Measurements from ENCODE around the gene USP35.
"Not testable (repeated sequence)": the region's sequence is repeated elsewhere in the genome, so short reads cannot be mapped to it uniquely, and the experiment has no call there.

Gene USP35

GRCh38 chr11:78226684-78227680, 38.3 kb downstream of the USP35 start:
- no peaks in the 10 kb centered on the region for H3K27me3 Mint-ChIP-seq
- peaks cover 10% of the 10 kb centered on the region for H3K4me1 Mint-ChIP-seq
- H3K36me3 Mint-ChIP-seq = no peaks in the 10 kb centered on the region
- no peaks in the 10 kb centered on the region for H3K9me3 Mint-ChIP-seq
- H3K4me3 Mint-ChIP-seq = no peak overlapping the region
- H3K27ac Mint-ChIP-seq = no peak overlapping the region

- H3K27ac Mint-ChIP-seq = no peak overlapping the region
- peaks cover 10% of the 10 kb centered on the region for H3K4me1 Mint-ChIP-seq
- H3K27me3 Mint-ChIP-seq = no peaks in the 10 kb centered on the region
- no peaks in the 10 kb centered on the region for H3K36me3 Mint-ChIP-seq
- no peaks in the 10 kb centered on the region for H3K9me3 Mint-ChIP-seq
- H3K4me3 Mint-ChIP-seq = no peak overlapping the region
Measured at GRCh38 chr11:78227921-78228320, 39.2 kb downstream of the USP35 start.

- no peaks in the 10 kb centered on the region for H3K9me3 Mint-ChIP-seq
- no peaks in the 10 kb centered on the region for H3K36me3 Mint-ChIP-seq
- H3K4me3 Mint-ChIP-seq = no peak overlapping the region
- peaks cover 9% of the 10 kb centered on the region for H3K4me1 Mint-ChIP-seq
- H3K27me3 Mint-ChIP-seq = no peaks in the 10 kb centered on the region
- H3K27ac Mint-ChIP-seq = no peak overlapping the region
Measured at GRCh38 chr11:78228467-78228866, 39.7 kb downstream of the USP35 start.

- H3K4me1 Mint-ChIP-seq = peaks cover 6% of the 10 kb centered on the region
Measured at GRCh38 chr11:78229106-78229505, 40.4 kb downstream of the USP35 start.

GRCh38 chr11:78230161-78230877, 41.6 kb downstream of the USP35 start:
- Mint-ChIP-seq H3K4me1 (peaks cover 6% of the 10 kb centered on the region), H3K4me3 (no peak overlapping the region), H3K27me3 (no peaks in the 10 kb centered on the region), H3K36me3 (peaks cover under 1% of the 10 kb centered on the region), H3K27ac (peak overlapping the region; percentile 33), H3K9me3 (no peaks in the 10 kb centered on the region)

More at GRCh38 chr11:78229106-78229505, 40.4 kb downstream of the USP35 start:
- no peaks in the 10 kb centered on the region for H3K36me3 Mint-ChIP-seq
- H3K27me3 Mint-ChIP-seq = no peaks in the 10 kb centered on the region
- H3K27ac Mint-ChIP-seq = no peak overlapping the region
- no peak overlapping the region for H3K4me3 Mint-ChIP-seq
- H3K9me3 Mint-ChIP-seq = no peaks in the 10 kb centered on the region

- Mint-ChIP-seq H3K4me3 (no peak overlapping the region), H3K9me3 (peaks cover 1% of the 10 kb centered on the region), H3K27me3 (no peaks in the 10 kb centered on the region), H3K4me1 (peaks cover 6% of the 10 kb centered on the region), H3K27ac (no peak overlapping the region), H3K36me3 (peaks cover 9% of the 10 kb centered on the region)
Measured at GRCh38 chr11:78231962-78232501, 43.3 kb downstream of the USP35 start.

GRCh38 chr11:78233046-78233445, 44.3 kb downstream of the USP35 start:
- H3K4me3 Mint-ChIP-seq, H3K27me3 Mint-ChIP-seq, H3K36me3 Mint-ChIP-seq, H3K4me1 Mint-ChIP-seq, H3K27ac Mint-ChIP-seq: not testable (repeated sequence)
- H3K9me3 Mint-ChIP-seq = peaks cover 10% of the 10 kb centered on the region

GRCh38 chr11:78234006-78234405, 45.3 kb downstream of the USP35 start:
- H3K36me3 Mint-ChIP-seq = peaks cover 9% of the 10 kb centered on the region
- no peak overlapping the region for H3K4me3 Mint-ChIP-seq
- no peaks in the 10 kb centered on the region for H3K27me3 Mint-ChIP-seq
- H3K27ac Mint-ChIP-seq = no peak overlapping the region
- peaks cover 6% of the 10 kb centered on the region for H3K4me1 Mint-ChIP-seq
- H3K9me3 Mint-ChIP-seq = peaks cover 10% of the 10 kb centered on the region

GRCh38 chr11:78237293-78238046, 48.8 kb downstream of the USP35 start:
- no peaks in the 10 kb centered on the region for H3K27me3 Mint-ChIP-seq

GRCh38 chr11:78239781-78240180, 51.1 kb downstream of the USP35 start:
- no peak overlapping the region for H3K27ac Mint-ChIP-seq
- no peaks in the 10 kb centered on the region for H3K4me1 Mint-ChIP-seq
- no peaks in the 10 kb centered on the region for H3K27me3 Mint-ChIP-seq
- H3K36me3 Mint-ChIP-seq = peaks cover 16% of the 10 kb centered on the region
- H3K4me3 Mint-ChIP-seq = no peak overlapping the region
- H3K9me3 Mint-ChIP-seq = peaks cover 18% of the 10 kb centered on the region

More at GRCh38 chr11:78237293-78238046, 48.8 kb downstream of the USP35 start:
- H3K9me3 Mint-ChIP-seq = peaks cover 18% of the 10 kb centered on the region
- H3K4me1 Mint-ChIP-seq = no peaks in the 10 kb centered on the region
- no peak overlapping the region for H3K4me3 Mint-ChIP-seq
- no peak overlapping the region for H3K27ac Mint-ChIP-seq
- H3K36me3 Mint-ChIP-seq = peaks cover 16% of the 10 kb centered on the region

- H3K9me3 Mint-ChIP-seq = peaks cover 18% of the 10 kb centered on the region
- peaks cover 12% of the 10 kb centered on the region for H3K36me3 Mint-ChIP-seq
- no peaks in the 10 kb centered on the region for H3K27me3 Mint-ChIP-seq
- H3K4me1 Mint-ChIP-seq = no peaks in the 10 kb centered on the region
- H3K4me3 Mint-ChIP-seq = no peak overlapping the region
- no peak overlapping the region for H3K27ac Mint-ChIP-seq
Measured at GRCh38 chr11:78241475-78241874, 52.8 kb downstream of the USP35 start.

- Mint-ChIP-seq H3K9me3 (peaks cover 8% of the 10 kb centered on the region), H3K4me3 (no peak overlapping the region), H3K36me3 (peaks cover 7% of the 10 kb centered on the region)
Measured at GRCh38 chr11:78244080-78244479, 55.4 kb downstream of the USP35 start.

GRCh38 chr11:78244546-78245255, 56.0 kb downstream of the USP35 start:
- peaks cover 8% of the 10 kb centered on the region for H3K9me3 Mint-ChIP-seq
- no peak overlapping the region for H3K4me3 Mint-ChIP-seq
- no peaks in the 10 kb centered on the region for H3K4me1 Mint-ChIP-seq
- H3K27ac Mint-ChIP-seq = no peak overlapping the region
- no peaks in the 10 kb centered on the region for H3K27me3 Mint-ChIP-seq
- peaks cover 7% of the 10 kb centered on the region for H3K36me3 Mint-ChIP-seq

More at GRCh38 chr11:78244080-78244479, 55.4 kb downstream of the USP35 start:
- Mint-ChIP-seq H3K27me3 (no peaks in the 10 kb centered on the region), H3K27ac (no peak overlapping the region), H3K4me1 (no peaks in the 10 kb centered on the region)

GRCh38 chr11:78248191-78248590, 59.5 kb downstream of the USP35 start:
- H3K4me1 Mint-ChIP-seq = no peaks in the 10 kb centered on the region
- H3K27ac Mint-ChIP-seq = no peak overlapping the region
- H3K27me3 Mint-ChIP-seq = no peaks in the 10 kb centered on the region

GRCh38 chr11:78248903-78249302, 60.2 kb downstream of the USP35 start:
- H3K27ac Mint-ChIP-seq = no peak overlapping the region

More at GRCh38 chr11:78248191-78248590, 59.5 kb downstream of the USP35 start:
- H3K9me3 Mint-ChIP-seq = no peaks in the 10 kb centered on the region
- no peak overlapping the region for H3K4me3 Mint-ChIP-seq
- H3K36me3 Mint-ChIP-seq = no peaks in the 10 kb centered on the region

More at GRCh38 chr11:78248903-78249302, 60.2 kb downstream of the USP35 start:
- Mint-ChIP-seq H3K4me3 (no peak overlapping the region), H3K4me1 (no peaks in the 10 kb centered on the region), H3K36me3 (no peaks in the 10 kb centered on the region), H3K9me3 (no peaks in the 10 kb centered on the region), H3K27me3 (no peaks in the 10 kb centered on the region)
